Natural killer cell (primary cell): Measurements from ENCODE around the gene BICDL2. TPM values are rescaled to one million over a fixed set of nuclear protein-coding genes. Genes with fewer than 3 reads are reported as not detected.

Experiments used
- ATAC-seq, 3 donors: fragments of 150-1000 bp in 2 of 3; fragments of 200-7000 bp in 1 of 3; cut with Tn5 transposase; 1 replicate in 1 of 3; 2 replicates in 2 of 3; pipeline ENCODE4 v1.10.0; 2021; ENCODE audit warnings: mild to moderate bottlenecking in 2 of 3, moderate library complexity in 2 of 3
- DNase-seq, 2 donors: peaks; one replicate each; pipeline versions ENCODE4 v3.0.0 to v3.0.0-alpha.2; 2013 to 2021; ENCODE audit warnings: mixed read lengths in 1 of 2
- H3K27ac ChIP-seq: one replicate; pipeline ENCODE4 v1.5.1; 2013; ENCODE audit warnings: mild to moderate bottlenecking, low read length
- H3K27me3 ChIP-seq: one replicate; pipeline ENCODE4 v1.6.1; 2013; ENCODE audit warnings: low read length; ENCODE audit not compliant: control insufficient read depth, insufficient read depth
- H3K36me3 ChIP-seq: one replicate; pipeline ENCODE4 v1.6.1; 2013; ENCODE audit warnings: low read length; ENCODE audit not compliant: control insufficient read depth, insufficient read depth
- H3K4me1 ChIP-seq: one replicate; pipeline ENCODE4 v1.6.1; 2013; ENCODE audit warnings: low read length; ENCODE audit not compliant: control insufficient read depth, insufficient read depth
- H3K4me3 ChIP-seq: one replicate; pipeline ENCODE4 v1.5.1; 2013; ENCODE audit warnings: low read length
- H3K9me3 ChIP-seq: one replicate; pipeline ENCODE4 v1.6.1; 2013; ENCODE audit warnings: low read length; ENCODE audit not compliant: control insufficient read depth, insufficient read depth
- H3K27ac Mint-ChIP-seq, 2 donors: one replicate each; pipeline ENCODE4 v1.8.0; 2022; ENCODE audit warnings: mild to moderate bottlenecking in 2 of 2, mixed read lengths in 2 of 2, moderate library complexity in 1 of 2
- H3K27me3 Mint-ChIP-seq, 2 donors: one replicate each; pipeline ENCODE4 v1.8.0; 2022; ENCODE audit warnings: low read depth in 2 of 2, mixed read lengths in 2 of 2
- H3K36me3 Mint-ChIP-seq: one replicate; pipeline ENCODE4 v1.8.0; 2022; ENCODE audit warnings: mixed read lengths
- H3K4me1 Mint-ChIP-seq, 2 donors: one replicate each; pipeline ENCODE4 v1.8.0; 2022; ENCODE audit warnings: mixed read lengths in 2 of 2
- H3K4me3 Mint-ChIP-seq: one replicate; pipeline ENCODE4 v1.8.0; 2022; ENCODE audit warnings: mild to moderate bottlenecking, moderate library complexity, mixed read lengths
- H3K9me3 Mint-ChIP-seq, 2 donors: one replicate each; pipeline ENCODE4 v1.8.0; 2022; ENCODE audit warnings: mixed read lengths in 2 of 2
- CTCF ChIP-seq: fragments of 200-600 bp; IDR thresholded peaks from one replicate; pipeline ENCODE4 v1.8.0; 2022; ENCODE audit warnings: antibody characterized with exemption
- WGBS: methylation state at CpG from one replicate; pipeline ENCODE4 v1.1.7; 2013; ENCODE audit warnings: missing lambda C conversion rate; ENCODE audit not compliant: insufficient coverage; 5-methylcytosine and 5-hydroxymethylcytosine counted together
- intact Hi-C: fragments of 100-400 bp; cut with micrococcal nuclease; formaldehyde crosslinking; loops from one replicate; pipeline ENCODE4 v1.14.2; 2022
- total RNA-seq, 4 donors: library from RNA; stranded (reverse); fragments of 120-200 nt in 1 of 4; gene quantifications; one replicate each; pipeline versions ENCODE4 v1.2.3 to v1.2.4, GENCODE V29; 2013 to 2022

Gene BICDL2
- total RNA-seq, 3 donors from 2014 or later (not counting 1 experiment from before 2014, with no cell fraction given) = not detected

- DNase-seq = no peak
- H3K9me3 Mint-ChIP-seq = no peaks in the 10 kb centered on the region
- TF ChIP-seq CTCF = no peak
Observed at GRCh38 chr16:2987286-2987685, 49.5 kb downstream of the BICDL2 start.

GRCh38 chr16:2986623-2987188 lies 50.0 kb downstream of the BICDL2 start:
- Mint-ChIP-seq H3K36me3 (no peaks in the 10 kb centered on the region), H3K4me3 (no peak overlapping the region), H3K27me3 (no peaks in the 10 kb centered on the region), H3K27ac (no peak overlapping the region), H3K4me1 (peaks cover 0 to 3% of the 10 kb centered on the region in 2 donors), H3K9me3 (no peaks in the 10 kb centered on the region)
- TF ChIP-seq CTCF = no peak
- peaks cover 12% of the 10 kb centered on the region for H3K4me1 ChIP-seq
- no peaks in the 10 kb centered on the region for H3K27me3 ChIP-seq
- 66% methylated on average over 17 of the region's 17 CpGs for WGBS
- intact Hi-C loops = no loop called here
- H3K27ac ChIP-seq = no peak overlapping the region
- no peak for ATAC-seq
- no peaks in the 10 kb centered on the region for H3K9me3 ChIP-seq
- H3K36me3 ChIP-seq = no peaks in the 10 kb centered on the region
- no peak for DNase-seq
- H3K4me3 ChIP-seq = no peak overlapping the region

More at GRCh38 chr16:2987286-2987685, 49.5 kb downstream of the BICDL2 start:
- no peak overlapping the region for H3K4me3 Mint-ChIP-seq
- 88% methylated on average over 9 of the region's 9 CpGs for WGBS
- intact Hi-C loops = no loop called here
- Histone ChIP-seq H3K27me3 (no peaks in the 10 kb centered on the region), H3K4me1 (peaks cover 12% of the 10 kb centered on the region), H3K4me3 (no peak overlapping the region), H3K36me3 (no peaks in the 10 kb centered on the region), H3K27ac (no peak overlapping the region), H3K9me3 (no peaks in the 10 kb centered on the region)
- H3K27ac Mint-ChIP-seq = no peak overlapping the region
- no peaks in the 10 kb centered on the region for H3K27me3 Mint-ChIP-seq
- H3K4me1 Mint-ChIP-seq = no peaks in the 10 kb centered on the region
- ATAC-seq = no peak
- no peaks in the 10 kb centered on the region for H3K36me3 Mint-ChIP-seq

GRCh38 chr16:2985893-2986355 lies 50.8 kb downstream of the BICDL2 start:
- TF ChIP-seq CTCF = no peak
- no peak overlapping the region for H3K4me3 Mint-ChIP-seq
- no peak overlapping the region for H3K27ac Mint-ChIP-seq
- intact Hi-C loops = no loop called here
- no peaks in the 10 kb centered on the region for H3K36me3 Mint-ChIP-seq
- no peak for DNase-seq
- H3K9me3 ChIP-seq = no peaks in the 10 kb centered on the region
- WGBS = 93% methylated on average over 15 of the region's 15 CpGs
- H3K4me1 ChIP-seq = peaks cover 18% of the 10 kb centered on the region
- H3K27me3 ChIP-seq = no peaks in the 10 kb centered on the region
- no peaks in the 10 kb centered on the region for H3K27me3 Mint-ChIP-seq
- H3K36me3 ChIP-seq = no peaks in the 10 kb centered on the region
- no peak overlapping the region for H3K27ac ChIP-seq
- H3K4me3 ChIP-seq = no peak overlapping the region
- peaks cover 0 to 10% of the 10 kb centered on the region in 2 donors for H3K4me1 Mint-ChIP-seq
- H3K9me3 Mint-ChIP-seq = no peaks in the 10 kb centered on the region
- no peak for ATAC-seq

- no peak overlapping the region for H3K27ac Mint-ChIP-seq
- WGBS = 95% methylated on average over 9 of the region's 9 CpGs
- no peak overlapping the region for H3K4me3 Mint-ChIP-seq
Observed at GRCh38 chr16:2985462-2985861, 51.3 kb downstream of the BICDL2 start.

More at GRCh38 chr16:2985462-2985861, 51.3 kb downstream of the BICDL2 start:
- Mint-ChIP-seq H3K9me3 (no peaks in the 10 kb centered on the region), H3K4me1 (peaks cover 0 to 11% of the 10 kb centered on the region in 2 donors), H3K27me3 (no peaks in the 10 kb centered on the region), H3K36me3 (no peaks in the 10 kb centered on the region)
- H3K27ac ChIP-seq = no peak overlapping the region
- no peak for TF ChIP-seq CTCF
- H3K27me3 ChIP-seq = no peaks in the 10 kb centered on the region
- no peak for ATAC-seq
- H3K9me3 ChIP-seq = no peaks in the 10 kb centered on the region
- H3K36me3 ChIP-seq = no peaks in the 10 kb centered on the region
- no peak overlapping the region for H3K4me3 ChIP-seq
- intact Hi-C loops = no loop called here
- no peak for DNase-seq
- peaks cover 21% of the 10 kb centered on the region for H3K4me1 ChIP-seq
